Activated gamma-delta T cell treated with Interleukin-2 at 50 U/mL for 16 hours (primary cell): ENCODE measurements around the gene GPATCH2L.

Experiments
- DNase-seq: peaks from one replicate; pipeline ENCODE4 v3.0.0-alpha.2; 2020

GPATCH2L gene

GRCh38 chr14:76203086-76204001 lies 51.6 kb downstream of the GPATCH2L start:
- no peak for DNase-seq

GRCh38 chr14:76204461-76205230 lies 52.9 kb downstream of the GPATCH2L start:
- no peak for DNase-seq

- DNase-seq: no peak
Observed at GRCh38 chr14:76205708-76206107, 54.0 kb downstream of the GPATCH2L start.

- DNase-seq: no peak
Observed at GRCh38 chr14:76208340-76208739, 56.6 kb downstream of the GPATCH2L start.

- DNase-seq: no peak
Observed at GRCh38 chr14:76212242-76212641, 60.5 kb downstream of the GPATCH2L start.

- DNase-seq: no peak
Observed at GRCh38 chr14:76217179-76217578, 65.5 kb downstream of the GPATCH2L start.

- no peak for DNase-seq
Observed at GRCh38 chr14:76218662-76219061, 66.9 kb downstream of the GPATCH2L start.

- no peak for DNase-seq
Observed at GRCh38 chr14:76219873-76220272, 68.2 kb downstream of the GPATCH2L start.

GRCh38 chr14:76227450-76228050 lies 75.8 kb downstream of the GPATCH2L start:
- no peak for DNase-seq

- DNase-seq: no peak
Observed at GRCh38 chr14:76228138-76228537, 76.4 kb downstream of the GPATCH2L start.

- no peak for DNase-seq
Observed at GRCh38 chr14:76232800-76233199, 81.1 kb downstream of the GPATCH2L start.

- DNase-seq: no peak
Observed at GRCh38 chr14:76235628-76236027, 83.9 kb downstream of the GPATCH2L start.

GRCh38 chr14:76236172-76237130 lies 84.7 kb downstream of the GPATCH2L start:
- DNase-seq: no peak

- DNase-seq: no peak
Observed at GRCh38 chr14:76237349-76237990, 85.7 kb downstream of the GPATCH2L start.

GRCh38 chr14:76245097-76245496 lies 93.4 kb downstream of the GPATCH2L start:
- no peak for DNase-seq

- DNase-seq: no peak
Observed at GRCh38 chr14:76250302-76250701, 98.6 kb downstream of the GPATCH2L start.

GRCh38 chr14:76252471-76252870 lies 100.7 kb downstream of the GPATCH2L start:
- DNase-seq: no peak

- DNase-seq: no peak
Observed at GRCh38 chr14:76253111-76253510, 101.4 kb downstream of the GPATCH2L start.

- no peak for DNase-seq
Observed at GRCh38 chr14:76256545-76256944, 104.8 kb downstream of the GPATCH2L start.

GRCh38 chr14:76257111-76257803 lies 105.5 kb downstream of the GPATCH2L start:
- DNase-seq: no peak

- no peak for DNase-seq
Observed at GRCh38 chr14:76257842-76258397, 106.2 kb downstream of the GPATCH2L start.
